Naive B cell (primary cell): ENCODE data around the gene RSPH9. TPM values are rescaled to one million over a fixed set of nuclear protein-coding genes. Genes with fewer than 3 reads are reported as not detected.

ENCODE experiments used
- ATAC-seq, 2 donors: fragments of 150-1000 bp; cut with Tn5 transposase; 2 replicates each; pipeline ENCODE4 v1.10.0; 2021; ENCODE audit warnings: low read depth in 2 of 2, mild to moderate bottlenecking in 2 of 2, moderate library complexity in 2 of 2
- DNase-seq: peaks from one replicate; pipeline ENCODE4 v3.0.0; 2022
- H3K27ac Mint-ChIP-seq, 6 donors: one replicate each; pipeline ENCODE4 v1.8.0; 2020 to 2022; ENCODE audit warnings: mild to moderate bottlenecking in 6 of 6, mixed read lengths in 6 of 6, moderate library complexity in 5 of 6, inconsistent platforms in 2 of 6
- H3K27me3 Mint-ChIP-seq, 3 donors: one replicate each; pipeline ENCODE4 v1.8.0; 2021 to 2022; ENCODE audit warnings: mixed read lengths in 3 of 3, mild to moderate bottlenecking in 1 of 3
- H3K36me3 Mint-ChIP-seq, 2 donors: one replicate each; pipeline ENCODE4 v1.8.0; 2020 to 2022; ENCODE audit warnings: mixed read lengths in 2 of 2, inconsistent platforms in 1 of 2, mild to moderate bottlenecking in 1 of 2
- H3K4me1 Mint-ChIP-seq, 3 donors: one replicate each; pipeline ENCODE4 v1.8.0; 2020 to 2022; ENCODE audit warnings: mixed read lengths in 3 of 3, inconsistent platforms in 1 of 3, mild to moderate bottlenecking in 1 of 3, moderate library complexity in 1 of 3
- H3K4me3 Mint-ChIP-seq, 8 donors: one replicate each; pipeline ENCODE4 v1.8.0; 2020 to 2022; ENCODE audit warnings: mild to moderate bottlenecking in 8 of 8, mixed read lengths in 8 of 8, moderate library complexity in 8 of 8, inconsistent platforms in 2 of 8
- H3K9me3 Mint-ChIP-seq, 7 donors: one replicate each; pipeline ENCODE4 v1.8.0; 2020 to 2022; ENCODE audit warnings: mixed read lengths in 7 of 7, mild to moderate bottlenecking in 5 of 7, inconsistent platforms in 2 of 7, moderate library complexity in 1 of 7
- polyA plus RNA-seq, 6 donors: library from polyadenylated mRNA; unstranded; fragments of 300-500 nt; fragmentation: Illumina TruSeq; gene quantifications; one replicate each; pipeline ENCODE4 v1.2.3, GENCODE V29; 2021; ENCODE audit warnings: low read depth in 6 of 6

RSPH9 gene
- polyA plus RNA-seq = 1 to 10 TPM in 4 of 6 donors, under 1 TPM in 1, not detected in 1; 0.96 to 1.9 (median 1.5) TPM

- Mint-ChIP-seq H3K27me3 (peaks cover 0 to 6% (median 0%) of the 10 kb centered on the region in 3 donors), H3K9me3 (no peaks in the 10 kb centered on the region), H3K4me3 (peak within 1 kb of the TSS; percentile 86 to 94 (median 92)), H3K27ac (peak within 1 kb of the TSS in 5 of 6 donors; percentile 8 to 94 (median 85)), H3K36me3 (peaks cover 0 to 4% of the 10 kb centered on the region in 2 donors), H3K4me1 (peaks cover 23 to 34% (median 31%) of the 10 kb centered on the region in 3 donors)
- peak; percentile 59 for DNase-seq
- peak; percentile 87 to 89 for ATAC-seq
Measured at GRCh38 chr6:43644940-43645612, at the start of gene RSPH9. Gene RSPH9, plus strand, starts transcription at chr6:43645036. Its CDS starts 63 bp downstream, at chr6:43645099.

GRCh38 chr6:43600595-43600994, 44.2 kb upstream of the RSPH9 start:
- peaks cover 0 to 8% (median 5%) of the 10 kb centered on the region in 3 donors for H3K4me1 Mint-ChIP-seq
- no peaks in the 10 kb centered on the region for H3K9me3 Mint-ChIP-seq
- H3K27ac Mint-ChIP-seq = peak overlapping the region in 2 of 6 donors; percentile 19 to 51
- no peaks in the 10 kb centered on the region for H3K27me3 Mint-ChIP-seq
- H3K4me3 Mint-ChIP-seq = no peak overlapping the region
- DNase-seq = no peak
- peaks cover 11 to 36% of the 10 kb centered on the region in 2 donors for H3K36me3 Mint-ChIP-seq
- no peak for ATAC-seq

DNA sequence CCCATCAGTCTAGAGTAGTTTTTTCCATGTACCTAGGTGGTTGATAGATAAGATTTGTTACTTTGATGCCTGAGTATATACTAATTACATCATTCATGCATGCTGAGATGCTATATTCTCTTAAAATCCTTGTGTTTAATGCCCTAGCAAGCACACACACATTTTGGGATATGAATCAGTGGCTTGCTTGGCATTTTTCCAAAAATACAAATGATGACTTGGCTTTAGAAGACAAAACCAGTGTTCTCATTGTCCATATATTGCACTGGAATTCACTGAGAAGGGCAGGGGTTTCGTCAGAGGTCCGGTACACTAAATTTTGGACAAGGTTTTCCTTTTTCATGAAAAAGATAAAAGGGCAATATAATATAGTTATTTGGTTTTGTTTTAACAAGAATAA, 40.7 kb upstream of the RSPH9 start:
- Mint-ChIP-seq H3K4me1 (peaks cover 15 to 17% (median 16%) of the 10 kb centered on the region in 3 donors), H3K27me3 (no peaks in the 10 kb centered on the region), H3K4me3 (no peak overlapping the region), H3K36me3 (peaks cover 14 to 36% of the 10 kb centered on the region in 2 donors), H3K9me3 (no peaks in the 10 kb centered on the region), H3K27ac (peak overlapping the region in 1 of 6 donors; percentile 16)
- DNase-seq = no peak
- ATAC-seq = no peak

GRCh38 chr6:43606019-43606418, 38.8 kb upstream of the RSPH9 start:
- H3K36me3 Mint-ChIP-seq = peaks cover 14 to 34% of the 10 kb centered on the region in 2 donors

GRCh38 chr6:43608310-43608763, 36.5 kb upstream of the RSPH9 start:
- no peaks in the 10 kb centered on the region for H3K9me3 Mint-ChIP-seq
- peaks cover 15 to 17% (median 16%) of the 10 kb centered on the region in 3 donors for H3K4me1 Mint-ChIP-seq
- H3K27ac Mint-ChIP-seq = peak overlapping the region in 4 of 6 donors; percentile 3 to 88 (median 67)
- DNase-seq = peak; percentile 26
- no peaks in the 10 kb centered on the region for H3K27me3 Mint-ChIP-seq
- ATAC-seq = peak in 1 of 2 donors; percentile 53
- H3K36me3 Mint-ChIP-seq = peaks cover 9 to 28% of the 10 kb centered on the region in 2 donors
- H3K4me3 Mint-ChIP-seq = no peak overlapping the region

More at GRCh38 chr6:43606019-43606418, 38.8 kb upstream of the RSPH9 start:
- Mint-ChIP-seq H3K27me3 (no peaks in the 10 kb centered on the region), H3K9me3 (no peaks in the 10 kb centered on the region), H3K27ac (peak overlapping the region in 2 of 6 donors; percentile 10 to 53), H3K4me1 (peaks cover 16 to 18% (median 17%) of the 10 kb centered on the region in 3 donors), H3K4me3 (no peak overlapping the region)
- no peak for ATAC-seq
- no peak for DNase-seq

- DNase-seq (no peak), ATAC-seq (peak; percentile 58 to 75)
- H3K27ac Mint-ChIP-seq = peak overlapping the region in 4 of 6 donors; percentile 3 to 70 (median 43)
- H3K9me3 Mint-ChIP-seq = no peaks in the 10 kb centered on the region
- no peaks in the 10 kb centered on the region for H3K27me3 Mint-ChIP-seq
- H3K4me1 Mint-ChIP-seq = peaks cover 16 to 19% (median 17%) of the 10 kb centered on the region in 3 donors
- H3K36me3 Mint-ChIP-seq = peaks cover 9 to 33% of the 10 kb centered on the region in 2 donors
- peak overlapping the region in 1 of 8 donors; percentile 27 for H3K4me3 Mint-ChIP-seq
Measured at GRCh38 chr6:43608807-43609206, 36.0 kb upstream of the RSPH9 start.

DNA sequence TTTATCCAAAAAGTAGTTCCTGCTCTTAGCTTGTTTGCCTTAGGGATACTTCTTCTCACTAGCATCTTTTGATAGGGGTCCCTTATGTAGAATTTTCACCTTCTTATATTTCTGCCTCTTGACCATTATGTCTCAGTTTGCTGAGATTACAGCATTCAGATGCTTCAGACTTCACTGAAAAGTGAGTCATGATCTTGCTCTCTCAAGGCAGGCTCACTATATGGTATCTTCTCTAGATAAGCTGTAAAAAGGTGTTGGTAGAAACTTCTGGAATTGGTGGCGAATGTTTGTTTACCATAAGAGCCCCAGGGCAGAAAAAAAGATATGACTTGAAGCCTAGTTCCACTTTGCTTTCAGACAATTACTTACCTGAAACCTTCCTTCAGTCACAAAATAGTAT, 35.4 kb upstream of the RSPH9 start:
- ATAC-seq = no peak
- Mint-ChIP-seq H3K36me3 (peaks cover 11 to 31% of the 10 kb centered on the region in 2 donors), H3K4me1 (peaks cover 16 to 19% (median 17%) of the 10 kb centered on the region in 3 donors), H3K9me3 (no peaks in the 10 kb centered on the region), H3K27ac (no peak overlapping the region), H3K27me3 (no peaks in the 10 kb centered on the region), H3K4me3 (no peak overlapping the region)
- no peak for DNase-seq

DNA sequence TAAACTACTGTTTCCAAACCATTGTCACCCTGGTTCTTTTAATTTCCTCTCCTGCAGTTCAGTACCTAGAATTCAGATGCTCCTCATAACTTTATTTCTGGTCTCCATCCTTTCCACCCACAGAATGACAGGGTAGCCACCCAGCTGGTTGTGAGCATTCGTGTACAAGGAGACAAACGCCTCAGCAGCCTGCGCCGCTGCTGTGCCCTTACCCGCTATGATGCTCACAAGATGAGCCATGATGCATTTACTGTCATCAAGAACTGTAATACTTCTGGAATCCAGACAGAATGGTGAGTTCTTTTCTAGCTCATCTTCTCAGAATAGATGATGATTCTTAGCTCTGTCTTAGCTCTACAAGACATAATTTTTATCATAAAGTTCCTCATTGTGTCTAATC, 34.4 kb upstream of the RSPH9 start:
- H3K4me3 Mint-ChIP-seq = peak overlapping the region in 1 of 8 donors; percentile 15

GRCh38 chr6:43613721-43614395, 31.0 kb upstream of the RSPH9 start:
- DNase-seq (no peak), ATAC-seq (no peak)
- Mint-ChIP-seq H3K4me3 (no peak overlapping the region), H3K4me1 (peaks cover 5 to 10% (median 8%) of the 10 kb centered on the region in 3 donors), H3K27me3 (no peaks in the 10 kb centered on the region), H3K9me3 (no peaks in the 10 kb centered on the region), H3K27ac (peak overlapping the region in 1 of 6 donors; percentile 40), H3K36me3 (peaks cover 8 to 16% of the 10 kb centered on the region in 2 donors)

More for the DNA sequence above, 34.4 kb upstream of the RSPH9 start:
- DNase-seq (no peak), ATAC-seq (no peak)
- Mint-ChIP-seq H3K9me3 (no peaks in the 10 kb centered on the region), H3K27ac (peak overlapping the region in 3 of 6 donors; percentile 14 to 59 (median 43)), H3K27me3 (no peaks in the 10 kb centered on the region), H3K36me3 (peaks cover 11 to 24% of the 10 kb centered on the region in 2 donors), H3K4me1 (peaks cover 16 to 19% (median 17%) of the 10 kb centered on the region in 3 donors)

GRCh38 chr6:43614396-43614730, 30.5 kb upstream of the RSPH9 start:
- Mint-ChIP-seq H3K9me3 (no peaks in the 10 kb centered on the region), H3K36me3 (peaks cover 8 to 16% of the 10 kb centered on the region in 2 donors), H3K27me3 (no peaks in the 10 kb centered on the region), H3K27ac (no peak overlapping the region), H3K4me3 (no peak overlapping the region), H3K4me1 (peaks cover 3 to 8% (median 5%) of the 10 kb centered on the region in 3 donors)
- ATAC-seq (no peak), DNase-seq (no peak)

- no peaks in the 10 kb centered on the region for H3K27me3 Mint-ChIP-seq
- peaks cover 8 to 12% of the 10 kb centered on the region in 2 donors for H3K36me3 Mint-ChIP-seq
- DNase-seq = no peak
- peak overlapping the region in 4 of 6 donors; percentile 47 to 92 (median 69) for H3K27ac Mint-ChIP-seq
- H3K4me3 Mint-ChIP-seq = no peak overlapping the region
- H3K4me1 Mint-ChIP-seq = peaks cover 5 to 9% (median 7%) of the 10 kb centered on the region in 3 donors
- H3K9me3 Mint-ChIP-seq = no peaks in the 10 kb centered on the region
- no peak for ATAC-seq
Measured at GRCh38 chr6:43616725-43617472, 27.9 kb upstream of the RSPH9 start.

GRCh38 chr6:43621078-43621835, 23.6 kb upstream of the RSPH9 start:
- Mint-ChIP-seq H3K27ac (peak overlapping the region in 2 of 6 donors; percentile 62 to 65), H3K4me3 (no peak overlapping the region), H3K9me3 (no peaks in the 10 kb centered on the region), H3K4me1 (peaks cover 15 to 19% (median 16%) of the 10 kb centered on the region in 3 donors), H3K36me3 (peaks cover 5 to 16% of the 10 kb centered on the region in 2 donors), H3K27me3 (no peaks in the 10 kb centered on the region)
- ATAC-seq = no peak
- DNase-seq = no peak
